DMS114 treated with DMSO at 0.1 percent for 48 hours (cell line): ENCODE results near the gene TMEM192.
"Not testable (repeated sequence)": the region's sequence is repeated elsewhere in the genome, so short reads cannot be mapped to it uniquely, and the experiment has no call there.

Experiments used
- DNase-seq: peaks from one replicate; lab custom pipeline; 2025; ENCODE audit not compliant: unreplicated experiment; lab: John Stamatoyannopoulos, UW

Gene TMEM192

DNA sequence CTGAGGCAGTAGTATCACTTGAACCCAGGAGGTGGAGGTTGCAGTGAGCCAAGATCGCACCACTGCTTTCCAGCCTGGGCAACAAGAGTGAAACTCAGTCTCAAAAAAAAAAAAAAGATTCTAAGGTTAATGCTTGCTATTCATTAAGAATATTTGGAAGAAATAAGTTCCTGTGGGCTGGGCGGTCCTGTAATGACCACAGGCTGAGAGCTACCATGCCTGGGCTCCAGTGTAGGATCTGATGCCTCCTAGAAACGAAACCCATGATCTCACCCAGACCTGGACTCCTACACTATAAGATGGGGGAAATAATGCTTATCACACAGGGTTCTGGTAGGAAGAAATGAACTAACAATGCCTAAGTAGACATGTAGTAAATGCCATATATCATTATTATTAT is 17.8 kb downstream of the TMEM192 start:
- DNase-seq: no peak

DNA sequence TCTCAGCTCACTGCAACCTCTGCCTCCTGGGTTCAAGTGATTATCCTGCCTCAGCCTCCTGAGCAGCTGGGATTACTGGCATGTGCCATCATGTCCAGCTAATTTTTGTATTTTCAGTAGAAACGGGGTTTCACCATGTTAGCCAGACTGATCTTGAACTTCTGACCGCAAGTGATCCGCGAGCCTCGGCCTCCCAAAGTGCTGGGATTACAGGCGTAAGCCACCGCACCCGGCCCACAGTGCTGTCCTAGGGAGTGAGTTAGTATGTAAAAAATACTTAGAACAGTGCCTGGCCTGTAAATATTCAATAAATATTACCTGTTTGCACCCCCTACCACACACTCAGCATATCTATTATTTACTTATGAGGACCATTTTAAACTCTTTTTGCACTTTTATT is 20.5 kb downstream of the TMEM192 start:
- not testable (repeated sequence) for DNase-seq

GRCh38 chr4:165088366-165088765 is 24.3 kb downstream of the TMEM192 start:
- DNase-seq: no peak

- DNase-seq: no peak
Observed at GRCh38 chr4:165085946-165086345, 26.7 kb downstream of the TMEM192 start.

DNA sequence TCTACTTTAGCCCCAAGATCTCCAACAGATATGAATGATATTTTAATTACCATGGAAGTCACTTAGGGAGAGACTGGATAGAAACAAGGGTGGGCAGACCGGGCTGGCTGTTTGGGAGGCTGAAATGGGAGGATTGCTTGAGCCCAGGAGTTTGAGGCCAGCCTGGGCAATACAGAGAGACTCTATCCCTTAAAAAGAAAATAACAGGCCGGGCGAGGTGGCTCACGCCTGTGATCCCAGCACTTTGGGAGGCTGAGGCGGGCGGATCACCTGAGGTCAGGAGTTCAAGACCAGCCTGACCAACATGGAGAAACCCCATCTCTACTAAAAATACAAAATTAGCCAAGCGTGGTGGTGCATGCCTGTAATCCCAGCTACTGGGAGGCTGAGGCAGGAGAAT is 27.9 kb downstream of the TMEM192 start:
- not testable (repeated sequence) for DNase-seq

DNA sequence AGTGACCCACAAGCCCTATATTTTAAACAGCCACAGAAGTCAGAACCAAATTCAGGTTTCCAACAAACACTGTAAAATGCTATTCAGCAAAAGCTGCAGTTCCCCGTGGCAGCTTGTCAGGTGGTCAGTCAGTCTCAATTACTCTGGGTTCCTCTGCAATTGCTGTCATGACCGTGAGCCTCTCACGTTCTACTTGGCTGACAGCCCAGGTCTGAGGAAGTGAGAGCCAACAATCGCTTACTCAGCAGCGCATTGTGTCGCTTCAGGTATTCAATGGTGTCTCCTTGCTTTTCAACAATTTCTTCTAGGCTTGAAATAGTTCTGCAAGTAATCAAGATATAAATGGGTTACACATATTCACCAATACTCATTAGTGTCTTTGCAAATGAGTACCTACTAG is 33.2 kb downstream of the TMEM192 start:
- no peak for DNase-seq

DNA sequence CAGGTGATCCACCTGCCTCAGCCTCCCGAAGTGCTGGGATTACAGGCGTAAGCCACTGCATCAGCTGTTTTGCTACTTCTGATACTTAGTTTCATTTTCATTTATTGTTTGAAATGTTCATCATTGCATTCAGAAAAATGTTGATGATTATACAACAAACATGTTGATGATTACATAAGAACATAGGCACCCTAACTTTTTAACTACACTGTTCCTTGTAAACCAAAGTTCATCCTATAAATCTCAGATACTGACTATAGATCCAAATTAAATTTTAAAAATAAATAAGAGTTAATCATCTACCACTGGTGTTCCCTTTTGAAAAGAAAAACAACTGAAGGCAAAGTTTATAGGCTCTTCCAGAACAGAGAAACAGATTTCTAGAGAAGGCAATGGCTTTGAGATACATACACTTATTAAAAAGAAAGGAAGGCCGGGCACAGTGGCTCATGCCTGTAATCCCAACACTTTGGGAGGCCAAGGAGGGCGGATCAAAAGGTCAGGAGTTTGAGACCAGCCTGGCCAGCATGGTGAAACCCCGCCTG is 35.6 kb downstream of the TMEM192 start:
- no peak for DNase-seq

GRCh38 chr4:165073346-165073745 is 39.3 kb downstream of the TMEM192 start:
- DNase-seq: not testable (repeated sequence)

- no peak for DNase-seq
Observed at GRCh38 chr4:165070560-165070959, 42.1 kb downstream of the TMEM192 start.

DNA sequence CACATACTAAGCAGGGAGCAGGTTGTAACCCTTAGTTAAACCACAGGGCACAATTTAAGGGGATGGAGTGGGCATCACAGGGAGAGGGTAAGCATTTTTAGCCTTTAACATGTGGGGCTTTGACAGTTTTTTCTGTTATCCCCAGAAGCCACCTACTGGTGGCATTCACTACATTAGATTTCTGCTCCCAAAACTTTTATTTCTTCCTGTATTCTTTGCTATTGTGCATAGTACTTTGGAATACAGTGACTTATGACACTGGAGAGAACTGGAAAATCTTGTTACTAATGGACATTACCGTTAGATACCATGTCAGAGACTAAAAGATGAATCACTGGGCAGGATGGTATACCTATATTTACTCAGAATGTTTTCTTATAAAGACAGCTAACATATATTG is 51.7 kb downstream of the TMEM192 start:
- no peak for DNase-seq

- DNase-seq: no peak
Observed at GRCh38 chr4:165059386-165059785, 53.3 kb downstream of the TMEM192 start.

DNA sequence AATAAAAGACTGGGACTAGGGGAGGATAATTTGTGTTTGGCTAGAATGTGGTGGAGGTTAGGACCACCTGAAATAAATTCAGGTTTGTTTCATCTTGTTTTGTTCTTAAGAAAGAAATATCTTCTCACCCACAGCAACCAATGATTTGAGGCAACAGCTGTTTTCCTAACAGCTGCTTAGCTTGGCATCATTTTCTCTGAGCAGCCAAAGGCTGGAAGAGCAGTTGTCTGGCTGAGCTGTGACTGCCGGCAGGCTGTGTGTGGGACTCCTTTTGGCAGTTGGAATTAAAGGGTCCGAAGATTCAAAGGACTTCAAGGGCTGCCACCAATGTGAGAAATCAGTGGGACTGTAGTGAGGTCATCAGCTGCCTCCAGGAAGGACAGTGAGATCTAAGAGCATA is 54.0 kb downstream of the TMEM192 start:
- DNase-seq: no peak

- no peak for DNase-seq
Observed at GRCh38 chr4:165055601-165056000, 57.1 kb downstream of the TMEM192 start.

- no peak for DNase-seq
Observed at GRCh38 chr4:165053645-165054044, 59.0 kb downstream of the TMEM192 start, which contains the start of gene TRIM75. Gene TRIM75, plus strand, starts transcription at chr4:165053866. Its CDS starts 5,282 bp downstream, at chr4:165059148.

- no peak for DNase-seq
Observed at GRCh38 chr4:165052627-165053026, 60.0 kb downstream of the TMEM192 start.

GRCh38 chr4:165048170-165048569 is 64.5 kb downstream of the TMEM192 start:
- no peak for DNase-seq

DNA sequence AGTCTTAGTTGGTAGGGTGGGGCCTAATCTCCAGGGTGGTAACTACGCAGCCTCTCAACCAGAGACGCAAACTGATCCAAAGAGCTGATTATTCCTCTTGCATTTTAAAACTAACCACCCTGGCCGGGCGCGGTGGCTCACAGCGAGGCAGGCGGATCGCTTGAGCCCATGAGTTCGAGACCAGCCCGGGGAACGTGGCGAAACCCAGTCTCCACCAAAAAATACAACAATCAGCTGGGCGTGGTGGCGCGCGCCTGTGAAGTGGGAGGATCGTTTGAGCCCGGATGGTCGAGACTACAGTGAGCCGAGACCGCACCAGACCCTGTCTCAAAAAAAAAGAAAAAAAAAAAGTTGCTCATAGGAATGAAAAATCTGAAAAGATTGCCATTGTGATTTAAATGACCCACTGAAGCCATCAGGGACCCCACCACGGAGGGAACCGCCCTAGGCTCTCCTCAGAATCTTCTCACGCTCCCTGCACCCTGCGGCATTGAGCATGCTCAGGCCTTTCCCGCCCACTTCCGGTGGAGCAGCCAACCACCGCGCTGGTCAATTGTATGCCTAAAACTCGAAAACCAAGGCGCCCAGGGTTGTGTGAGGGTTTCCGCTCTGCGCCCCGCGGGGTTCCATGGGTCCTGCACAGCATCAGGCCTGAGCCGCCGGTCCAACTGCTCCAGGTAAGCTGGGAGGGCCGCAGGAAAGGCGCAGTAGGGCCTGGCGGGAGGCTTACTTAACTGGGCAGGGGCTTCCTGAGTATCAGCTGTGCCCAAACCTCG is 81.0 kb downstream of the TMEM192 start, which contains the start of gene TRIM60:
Gene TRIM60 (plus strand): TSS at position 564 of the 776 bp plus-strand sequence. CDS start 8,074 bp downstream, outside the sequence.
- DNase-seq: no peak

GRCh38 chr4:165027762-165028402 is 84.8 kb downstream of the TMEM192 start:
- DNase-seq: no peak

- DNase-seq: not testable (repeated sequence)
Observed at GRCh38 chr4:165025782-165026181, 86.9 kb downstream of the TMEM192 start.
